Lower lobe of right lung (tissue), 2 donors: ENCODE results near the gene SAMD4B. TPM values are rescaled to one million over a fixed set of nuclear protein-coding genes. Genes with fewer than 3 reads are reported as not detected.
"Not testable (repeated sequence)": the region's sequence is repeated elsewhere in the genome, so short reads cannot be mapped to it uniquely, and the experiment has no call there.

Experiments
- ATAC-seq, 2 donors: fragments of 200-7000 bp; cut with Tn5 transposase; one replicate each; pipeline ENCODE4 v1.9.1; 2020 to 2022; ENCODE audit warnings: mild to moderate bottlenecking in 2 of 2, moderate library complexity in 2 of 2
- DNase-seq: peaks from one replicate; pipeline ENCODE4 v3.0.0-alpha.2; 2020
- H3K27ac ChIP-seq: fragments of 200-600 bp; one replicate; pipeline ENCODE4 v1.8.0; 2022
- H3K27me3 ChIP-seq: fragments of 200-600 bp; one replicate; pipeline ENCODE4 v1.8.0; 2022; ENCODE audit warnings: low read depth
- H3K36me3 ChIP-seq: fragments of 200-600 bp; one replicate; pipeline ENCODE4 v1.8.0; 2022; ENCODE audit warnings: mild to moderate bottlenecking
- H3K4me1 ChIP-seq: fragments of 200-600 bp; one replicate; pipeline ENCODE4 v1.8.0; 2022
- H3K4me3 ChIP-seq: fragments of 200-600 bp; one replicate; pipeline ENCODE4 v1.8.0; 2022; ENCODE audit warnings: mild to moderate bottlenecking
- H3K9me3 ChIP-seq: fragments of 200-600 bp; one replicate; pipeline ENCODE4 v1.8.0; 2022
- CTCF ChIP-seq: fragments of 200-600 bp; IDR thresholded peaks from one replicate; pipeline ENCODE4 v1.8.0; 2022; ENCODE audit warnings: antibody characterized with exemption, mild to moderate bottlenecking
- intact Hi-C: fragments of 100-400 bp; cut with DNase I; formaldehyde crosslinking; loops from one replicate; pipeline ENCODE4 v1.11.0; 2022
- total RNA-seq: library from RNA; stranded (reverse); fragmentation: NEBNext Ultra II Directional; extraction: Animal tissue kit (Norgen Biotek cat#: 25700); gene quantifications from one replicate; pipeline ENCODE4 v1.2.1, GENCODE V29; 2021
- donor health status: DM: no; HTN: yes; CAD: no; lungs with severe emphysema.

The SAMD4B gene
- total RNA-seq, 1 donor from 2014 or later, result 74.4 TPM

- Histone ChIP-seq H3K9me3 (no peaks in the 10 kb centered on the region), H3K4me3 (no peak overlapping the region), H3K36me3 (no peaks in the 10 kb centered on the region), H3K27ac (no peak overlapping the region), H3K27me3 (no peaks in the 10 kb centered on the region), H3K4me1 (peaks cover 41% of the 10 kb centered on the region)
- DNase-seq (no peak), ATAC-seq (no peak)
- no peak for TF ChIP-seq CTCF
- intact Hi-C loops, result no loop called here
Measured at GRCh38 chr19:39339674-39340073, 2.5 kb upstream of the SAMD4B start.

- DNase-seq, H3K9me3 ChIP-seq, H3K27me3 ChIP-seq, ATAC-seq, intact Hi-C loops, H3K36me3 ChIP-seq: not testable (repeated sequence)
- Histone ChIP-seq H3K4me1 (peaks cover 45% of the 10 kb centered on the region), H3K27ac (peak overlapping the region; percentile 80), H3K4me3 (peak overlapping the region; percentile 2)
Measured at GRCh38 chr19:39340156-39340555, 2.1 kb upstream of the SAMD4B start.

GRCh38 chr19:39341129-39341718, 997 bp upstream of the SAMD4B start:
- Histone ChIP-seq H3K4me1 (peaks cover 54% of the 10 kb centered on the region), H3K4me3 (peak overlapping the region; percentile 71), H3K36me3 (no peaks in the 10 kb centered on the region), H3K9me3 (no peaks in the 10 kb centered on the region), H3K27me3 (no peaks in the 10 kb centered on the region), H3K27ac (peak overlapping the region; percentile 80)
- peak; percentile 1 to 20 for ATAC-seq
- peak; percentile 59 for DNase-seq
- intact Hi-C loops, result no loop called here
- TF ChIP-seq CTCF, result no peak

GRCh38 chr19:39342647-39343305, 555 bp downstream of the SAMD4B start:
- no peak for ATAC-seq
- H3K27ac ChIP-seq, result peak overlapping the region; percentile 83
- no peaks in the 10 kb centered on the region for H3K36me3 ChIP-seq
- H3K27me3 ChIP-seq, result no peaks in the 10 kb centered on the region
- no peaks in the 10 kb centered on the region for H3K9me3 ChIP-seq
- intact Hi-C loops, result no loop called here
- peak overlapping the region; percentile 72 for H3K4me3 ChIP-seq
- peak; percentile 61 for DNase-seq
- TF ChIP-seq CTCF, result no peak
- peaks cover 57% of the 10 kb centered on the region for H3K4me1 ChIP-seq

GRCh38 chr19:39345956-39346355, 3.7 kb downstream of the SAMD4B start:
- peaks cover 23% of the 10 kb centered on the region for H3K36me3 ChIP-seq

More at GRCh38 chr19:39345956-39346355, 3.7 kb downstream of the SAMD4B start:
- Histone ChIP-seq H3K4me1 (peaks cover 50% of the 10 kb centered on the region), H3K4me3 (no peak overlapping the region), H3K9me3 (no peaks in the 10 kb centered on the region), H3K27me3 (no peaks in the 10 kb centered on the region), H3K27ac (no peak overlapping the region)
- DNase-seq, result no peak
- ATAC-seq, result no peak
- intact Hi-C loops, result no loop called here
- TF ChIP-seq CTCF, result no peak
